PC-3 (cell line): ENCODE results near the gene SPSB3. TPM values are rescaled to one million over a fixed set of nuclear protein-coding genes. Genes with fewer than 3 reads are reported as not detected.
A peak's percentile ranks its signal among the peaks of the same experiment; 100 is the strongest.

Source experiments
- ATAC-seq: fragments of 200-7000 bp; cut with Tn5 transposase; 2 replicates; pipeline ENCODE4 v1.9.1; 2020; ENCODE audit warnings: mild to moderate bottlenecking, moderate library complexity
- BruUV-seq: library from RNA; stranded (reverse); fragments of 400-500 nt; replicated peaks from 2 replicates; lab custom pipeline; 2021; lab: Mats Ljungman, UMichigan
- CTCF ChIA-PET: fragments of 300-600 bp; sonication (Branson Sonifier 250); formaldehyde crosslinking; loops from one replicate; lab custom pipeline; 2022; ENCODE audit warnings: antibody characterized with exemption; lab: Charles Lee
- POLR2A ChIA-PET: fragments of 300-600 bp; sonication (Branson Sonifier 250); formaldehyde crosslinking; loops from one replicate; lab custom pipeline; 2022; ENCODE audit warnings: antibody characterized with exemption; ENCODE audit not compliant: unreplicated experiment; lab: Charles Lee
- DNase-seq: peaks from one replicate; pipeline ENCODE4 v3.0.0-alpha.2; 2015
- H2AFZ ChIP-seq: fragments of 300-600 bp; sonication (generic); 2 replicates; pipeline ENCODE4 v1.6.0; 2016; ENCODE audit warnings: antibody characterized with exemption, low read length
- H3F3A ChIP-seq: fragments of 300-600 bp; sonication (generic); one replicate; pipeline ENCODE4 v1.6.0; 2017; ENCODE audit warnings: antibody characterized with exemption, low read length, control low read depth, mild to moderate bottlenecking; ENCODE audit not compliant: unreplicated experiment
- H3K27ac ChIP-seq: fragments of 300-600 bp; sonication (generic); 2 replicates; pipeline ENCODE4 v1.5.1; 2016; ENCODE audit warnings: mild to moderate bottlenecking, low read length
- H3K27me3 ChIP-seq: fragments of 300-600 bp; sonication (generic); 2 replicates; pipeline ENCODE4 v1.6.1; 2016; ENCODE audit warnings: low read length, mixed read lengths
- H3K36me3 ChIP-seq: fragments of 300-600 bp; sonication (generic); 2 replicates; pipeline ENCODE4 v1.6.1; 2016; ENCODE audit warnings: low read depth, mixed run types, low read length, mixed read lengths
- H3K4me1 ChIP-seq: fragments of 300-600 bp; sonication (generic); 2 replicates; pipeline ENCODE4 v1.5.1; 2016; ENCODE audit warnings: low read length; ENCODE audit not compliant: insufficient read depth
- H3K4me2 ChIP-seq: fragments of 300-600 bp; sonication (generic); 2 replicates; pipeline ENCODE4 v1.6.0; 2016; ENCODE audit warnings: low read length
- H3K4me3 ChIP-seq: fragments of 300-600 bp; sonication (generic); 2 replicates; pipeline ENCODE4 v1.5.1; 2016; ENCODE audit warnings: mild to moderate bottlenecking, low read length, mixed read lengths
- H3K79me2 ChIP-seq: fragments of 300-600 bp; sonication (generic); 2 replicates; pipeline ENCODE4 v1.6.1; 2017; ENCODE audit warnings: low read length, mixed read lengths
- H3K9ac ChIP-seq: fragments of 300-600 bp; sonication (generic); 2 replicates; pipeline ENCODE4 v1.6.0; 2016; ENCODE audit warnings: mild to moderate bottlenecking, low read length
- H3K9me2 ChIP-seq: fragments of 300-600 bp; sonication (generic); replicated peaks from 2 replicates; pipeline ENCODE4 v1.6.1; 2016; ENCODE audit warnings: mixed run types, low read length, mixed read lengths
- H3K9me3 ChIP-seq: fragments of 300-600 bp; sonication (generic); 2 replicates; pipeline ENCODE4 v1.6.1; 2016; ENCODE audit warnings: low read length, mixed read lengths
- H4K20me1 ChIP-seq: fragments of 300-600 bp; sonication (generic); 2 replicates; pipeline ENCODE4 v1.6.1; 2016; ENCODE audit warnings: low read length, mixed read lengths
- CTCF ChIP-seq: fragments of 300-600 bp; sonication (generic); conservative IDR thresholded peaks from 2 replicates; pipeline ENCODE4 v1.5.1; 2017; ENCODE audit warnings: antibody characterized with exemption, low read depth, mild to moderate bottlenecking, low read length
- EZH2 ChIP-seq: fragments of 300-600 bp; sonication (generic); IDR thresholded peaks from one replicate; pipeline ENCODE4 v1.6.1; 2017; ENCODE audit warnings: antibody characterized with exemption, mild to moderate bottlenecking, low read length; ENCODE audit not compliant: unreplicated experiment
- EZH2phosphoT487 ChIP-seq: fragments of 300-600 bp; sonication (generic); IDR thresholded peaks from 2 replicates; pipeline ENCODE4 v1.6.1; 2018; ENCODE audit warnings: mild to moderate bottlenecking, antibody characterized with exemption, low read length, borderline replicate concordance
- intact Hi-C: fragments of 100-400 bp; cut with micrococcal nuclease; formaldehyde crosslinking; loops from 2 replicates; pipeline ENCODE4 v1.9.0; 2023
- total RNA-seq: library from RNA; depleted of rRNA; stranded (reverse); fragments of >200 nt; gene quantifications from 2 replicates; pipeline ENCODE4 v1.2.3, GENCODE V29; 2014

Gene SPSB3
- total RNA-seq, 1 experiment from 2014 or later = 27.4 TPM

- no peaks in the 10 kb centered on the region for H3K27me3 ChIP-seq
- ATAC-seq (peak; percentile 14), DNase-seq (no peak)
- peak overlapping the region; percentile 69 for H3K9ac ChIP-seq
- H3K4me2 ChIP-seq = peak overlapping the region; percentile 93
- H4K20me1 ChIP-seq = no peaks in the 10 kb centered on the region
- no TSS peak for BruUV-seq
- H3K79me2 ChIP-seq = peaks cover 49% of the 10 kb centered on the region
- POLR2A ChIA-PET = interaction anchor here (1.0 to 1.1 kb wide), 3 partner anchors 9 to 183 kb away, joined by 9 to 26 read pairs (median 14); partner anchors contain the start of genes EME2, JPT2, MRPS34 and RPS2
- peak overlapping the region; percentile 42; the same call in 1 of the 2 replicates for H2AFZ ChIP-seq
- H3K9me2 ChIP-seq = no peaks in the 10 kb centered on the region
- H3F3A ChIP-seq = no peaks in the 10 kb centered on the region
- H3K9me3 ChIP-seq = no peaks in the 10 kb centered on the region
- CTCF ChIA-PET = interaction anchor here (0.7 kb wide), 1 partner anchor 76 kb away, joined by 3 read pairs; the partner anchor contains the start of gene MAPK8IP3
- H3K4me3 ChIP-seq = peak overlapping the region; percentile 85
- intact Hi-C loops = no loop called here
- no peak overlapping the region for H3K27ac ChIP-seq
- no peaks in the 10 kb centered on the region for H3K36me3 ChIP-seq
- H3K4me1 ChIP-seq = peaks cover 11% of the 10 kb centered on the region; the same call in 1 of the 2 replicates
- no peak for TF ChIP-seq EZH2phosphoT487
- no peak for TF ChIP-seq EZH2
- TF ChIP-seq CTCF = no peak
Measured at GRCh38 chr16:1781758-1782407, 488 bp downstream of the SPSB3 start.

GRCh38 chr16:1781254-1781653, 1.1 kb downstream of the SPSB3 start:
- no peak overlapping the region for H3K27ac ChIP-seq
- no peaks in the 10 kb centered on the region for H3K36me3 ChIP-seq
- H3K4me1 ChIP-seq = peaks cover 11% of the 10 kb centered on the region; the same call in 1 of the 2 replicates
- DNase-seq = no peak
- ATAC-seq = no peak
- H3K9me2 ChIP-seq = no peaks in the 10 kb centered on the region
- H3K4me3 ChIP-seq = peak overlapping the region; percentile 85
- no peaks in the 10 kb centered on the region for H3K27me3 ChIP-seq
- H4K20me1 ChIP-seq = no peaks in the 10 kb centered on the region
- H3F3A ChIP-seq = no peaks in the 10 kb centered on the region
- CTCF ChIA-PET = no interaction called here
- no peak overlapping the region for H2AFZ ChIP-seq
- TF ChIP-seq EZH2phosphoT487 = no peak
- no peak for TF ChIP-seq CTCF
- no peak for TF ChIP-seq EZH2
- intact Hi-C loops = no loop called here
- POLR2A ChIA-PET = no interaction called here
- H3K79me2 ChIP-seq = peaks cover 45% of the 10 kb centered on the region
- H3K9ac ChIP-seq = peak overlapping the region; percentile 69; the same call in 1 of the 2 replicates
- H3K4me2 ChIP-seq = peak overlapping the region; percentile 93
- no peaks in the 10 kb centered on the region for H3K9me3 ChIP-seq
- BruUV-seq = no TSS peak

GRCh38 chr16:1780677-1781072, 1.7 kb downstream of the SPSB3 start:
- no peaks in the 10 kb centered on the region for H3F3A ChIP-seq
- no peaks in the 10 kb centered on the region for H3K36me3 ChIP-seq
- TF ChIP-seq EZH2phosphoT487 = no peak
- no peak for TF ChIP-seq EZH2
- no peak for TF ChIP-seq CTCF
- DNase-seq = no peak
- no peak overlapping the region for H3K9ac ChIP-seq
- no peak overlapping the region for H3K27ac ChIP-seq
- peak overlapping the region; percentile 85; the same call in 1 of the 2 replicates for H3K4me3 ChIP-seq
- no peaks in the 10 kb centered on the region for H3K27me3 ChIP-seq
- H4K20me1 ChIP-seq = no peaks in the 10 kb centered on the region
- ATAC-seq = no peak
- CTCF ChIA-PET = no interaction called here
- H3K9me3 ChIP-seq = no peaks in the 10 kb centered on the region
- H3K4me1 ChIP-seq = peaks cover 11% of the 10 kb centered on the region; the same call in 1 of the 2 replicates
- no peak overlapping the region for H2AFZ ChIP-seq
- BruUV-seq = no TSS peak
- peaks cover 40% of the 10 kb centered on the region for H3K79me2 ChIP-seq
- intact Hi-C loops = no loop called here
- H3K4me2 ChIP-seq = peak overlapping the region; percentile 93
- H3K9me2 ChIP-seq = no peaks in the 10 kb centered on the region
- POLR2A ChIA-PET = no interaction called here
